8988T (cell line): ENCODE data around the gene SPATA20.
A peak's percentile ranks its signal among the peaks of the same experiment; 100 is the strongest.

Source experiments
- DNase-seq: peaks from one replicate; pipeline ENCODE4 v3.0.0; 2011

Gene SPATA20

DNA sequence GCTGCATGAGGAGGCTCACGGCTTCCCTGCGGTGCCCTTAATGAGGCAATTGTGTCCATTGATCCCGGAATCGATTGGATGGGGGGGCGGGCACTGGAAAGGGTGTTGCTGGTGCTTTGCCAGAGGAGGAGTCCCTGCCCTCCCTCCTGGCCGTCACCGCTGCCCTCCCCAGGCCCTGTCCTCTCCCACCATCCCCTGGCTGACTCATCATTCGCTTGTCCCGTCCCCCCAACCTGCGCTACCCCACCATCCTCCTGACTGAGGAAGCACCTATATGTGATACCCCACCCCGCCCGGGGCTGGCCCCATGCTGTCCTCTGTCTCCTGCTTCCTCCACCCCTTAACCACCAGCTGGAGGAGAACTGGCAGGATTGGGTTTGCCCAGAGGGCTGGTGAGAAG, 34.3 kb downstream of the SPATA20 start:
- no peak for DNase-seq

GRCh38 chr17:50582741-50583140, 35.8 kb downstream of the SPATA20 start:
- no peak for DNase-seq

DNA sequence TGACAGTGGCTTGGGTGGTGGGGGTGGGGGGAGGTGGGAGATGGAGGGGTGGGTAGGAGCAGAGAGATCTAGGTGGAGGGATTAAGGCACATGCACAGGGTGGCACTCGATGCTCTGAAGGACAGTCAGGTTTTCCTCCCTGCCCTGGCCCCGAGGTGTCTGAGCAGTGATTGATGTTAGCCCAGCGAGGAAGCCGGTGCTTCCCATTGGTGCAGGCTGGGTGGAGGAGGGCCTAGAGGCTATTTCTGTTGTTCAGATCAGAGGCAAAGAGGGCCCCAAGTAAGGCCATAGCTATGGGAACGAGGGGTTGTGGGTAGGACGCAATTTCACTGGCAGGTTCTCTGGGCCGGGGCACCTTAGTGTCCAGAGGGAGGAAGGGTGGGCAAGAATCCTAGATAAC, 36.7 kb downstream of the SPATA20 start:
- no peak for DNase-seq

DNA sequence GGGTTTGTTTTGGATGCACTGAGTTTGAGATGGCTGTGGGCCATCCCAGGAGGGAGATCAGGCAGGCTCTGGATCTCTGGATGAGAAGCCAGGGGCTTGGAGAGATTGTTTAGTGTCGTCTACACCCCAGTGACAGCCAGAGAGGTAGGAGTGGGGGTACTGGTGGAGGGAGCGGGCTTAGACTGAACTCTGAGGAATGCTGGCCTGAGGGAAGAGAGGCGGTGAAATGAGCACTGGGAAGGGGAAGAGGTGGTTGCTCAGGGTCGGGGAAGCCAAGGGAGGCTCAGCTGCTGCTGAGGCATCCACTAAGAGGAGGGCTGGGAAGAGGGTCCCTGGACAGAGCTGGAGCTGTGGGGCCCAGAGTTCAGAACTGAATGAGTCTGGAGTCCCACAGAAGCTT, 37.1 kb downstream of the SPATA20 start:
- no peak for DNase-seq

GRCh38 chr17:50584749-50585148, 37.8 kb downstream of the SPATA20 start:
- DNase-seq: no peak

GRCh38 chr17:50585346-50585745, 38.4 kb downstream of the SPATA20 start:
- no peak for DNase-seq

GRCh38 chr17:50585891-50586290, 38.9 kb downstream of the SPATA20 start:
- no peak for DNase-seq

GRCh38 chr17:50586421-50587247, 39.7 kb downstream of the SPATA20 start:
- DNase-seq: no peak

GRCh38 chr17:50587571-50587970, 40.6 kb downstream of the SPATA20 start:
- DNase-seq: no peak

GRCh38 chr17:50588391-50589049, 41.5 kb downstream of the SPATA20 start:
- DNase-seq: no peak

- no peak for DNase-seq
Observed at GRCh38 chr17:50589095-50589705, 42.2 kb downstream of the SPATA20 start.

DNA sequence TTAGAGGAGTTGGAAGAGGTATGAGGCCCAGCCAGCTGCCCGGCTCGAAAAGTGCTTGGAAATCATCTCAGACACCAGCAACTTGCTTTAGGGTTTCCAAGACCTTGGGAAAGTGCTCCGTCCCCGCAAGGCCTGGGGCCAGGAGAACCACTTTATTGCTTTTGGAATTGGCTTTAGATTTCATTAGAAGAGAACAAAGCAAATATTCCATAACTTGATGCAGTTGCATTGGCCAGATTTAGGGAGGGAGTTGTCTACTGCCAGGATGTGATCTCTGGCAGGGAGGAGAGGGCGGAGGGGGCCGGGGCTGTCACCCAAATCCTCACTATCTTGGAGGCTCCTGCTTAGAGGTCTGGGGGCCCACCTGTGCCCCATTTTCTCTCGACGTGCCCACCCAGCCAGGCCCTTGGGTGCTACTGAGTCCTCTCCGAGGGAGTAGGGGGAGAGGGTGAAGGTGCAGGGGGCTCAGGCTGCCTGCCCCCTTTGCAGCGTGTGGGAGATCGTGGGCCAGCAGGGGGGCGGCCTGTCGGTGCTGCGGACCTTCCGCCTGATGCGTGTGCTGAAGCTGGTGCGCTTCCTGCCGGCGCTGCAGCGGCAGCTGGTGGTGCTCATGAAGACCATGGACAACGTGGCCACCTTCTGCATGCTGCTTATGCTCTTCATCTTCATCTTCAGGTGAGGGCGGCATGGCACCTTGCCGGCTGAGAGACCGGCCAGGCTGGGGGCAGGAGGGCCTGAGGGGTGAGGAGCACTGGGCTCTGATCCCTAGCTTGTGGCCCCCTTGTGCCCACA, 44.2 kb downstream of the SPATA20 start:
- DNase-seq: no peak

- no peak for DNase-seq
Observed at GRCh38 chr17:50593321-50593720, 46.3 kb downstream of the SPATA20 start.

GRCh38 chr17:50594128-50594823, 47.3 kb downstream of the SPATA20 start:
- DNase-seq: no peak

DNA sequence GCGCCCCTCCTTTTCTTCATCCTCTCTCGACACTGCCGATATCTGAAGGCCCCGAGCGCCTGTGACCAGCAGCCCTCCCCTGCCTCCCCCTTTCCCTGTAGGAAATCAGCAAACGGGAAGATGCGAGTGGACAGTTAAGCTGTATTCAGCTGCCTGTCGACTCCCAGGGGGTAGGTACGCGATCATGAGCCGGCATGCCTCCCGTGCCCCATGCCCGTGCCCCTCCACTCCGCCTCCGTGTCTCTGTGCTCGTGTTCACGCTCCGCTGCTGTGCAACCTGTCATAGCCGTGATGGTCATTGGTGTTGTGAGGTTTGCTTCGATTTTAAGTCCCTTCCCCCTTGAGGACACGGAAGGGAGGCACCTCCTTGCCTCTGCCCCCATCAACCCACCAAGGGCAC, 47.9 kb downstream of the SPATA20 start:
- DNase-seq: no peak

GRCh38 chr17:50596191-50597037, 49.4 kb downstream of the SPATA20 start:
- no peak for DNase-seq

DNA sequence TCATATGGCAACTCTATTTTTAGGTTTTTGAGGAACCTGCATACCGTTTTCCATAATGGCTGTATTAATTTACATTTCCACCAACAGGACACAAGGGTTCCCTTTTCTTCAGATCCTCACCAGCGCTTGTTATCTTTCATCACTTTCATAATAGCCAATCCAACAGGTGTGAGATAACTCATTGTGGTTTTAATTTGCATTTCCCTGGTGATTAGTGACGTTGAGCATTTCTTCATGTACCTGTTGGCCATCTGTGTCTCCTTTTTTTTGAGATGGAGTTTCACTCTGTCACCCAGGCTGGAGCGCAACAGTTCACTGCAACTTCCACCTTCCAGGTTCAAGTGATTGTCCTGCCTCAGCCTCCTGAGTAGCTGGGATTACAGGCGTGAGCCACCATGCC, 51.5 kb downstream of the SPATA20 start:
- no peak for DNase-seq

- DNase-seq: no peak
Observed at GRCh38 chr17:50599606-50600005, 52.6 kb downstream of the SPATA20 start.

DNA sequence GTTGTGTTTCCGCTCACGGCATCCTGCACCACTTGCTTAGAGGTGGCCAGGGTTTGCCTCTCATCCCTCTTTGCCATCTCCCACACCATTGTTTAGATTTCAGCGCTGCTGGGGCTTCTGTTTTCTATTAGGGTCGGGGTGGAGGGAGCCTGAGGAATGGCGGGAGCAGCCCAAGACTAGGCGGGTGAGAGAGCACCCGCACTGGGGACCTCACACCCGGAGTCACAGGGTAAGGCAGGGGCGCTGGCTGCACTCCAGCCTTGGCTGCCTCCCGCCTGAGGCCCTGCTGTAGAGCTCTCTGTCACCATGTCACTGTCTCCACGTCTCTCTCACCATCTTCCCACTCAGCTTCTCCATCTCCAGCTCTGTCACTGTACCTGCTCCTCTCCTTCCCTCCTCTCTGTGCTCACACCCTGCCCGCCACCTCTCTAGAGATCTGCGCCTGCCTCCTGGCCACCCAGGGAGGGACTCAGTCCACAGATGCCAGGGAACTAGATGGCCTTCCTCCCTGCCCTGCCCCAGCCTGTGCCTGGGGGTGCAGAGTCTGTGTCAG, 54.9 kb downstream of the SPATA20 start:
- no peak for DNase-seq

GRCh38 chr17:50602836-50603235, 55.9 kb downstream of the SPATA20 start:
- DNase-seq: no peak

DNA sequence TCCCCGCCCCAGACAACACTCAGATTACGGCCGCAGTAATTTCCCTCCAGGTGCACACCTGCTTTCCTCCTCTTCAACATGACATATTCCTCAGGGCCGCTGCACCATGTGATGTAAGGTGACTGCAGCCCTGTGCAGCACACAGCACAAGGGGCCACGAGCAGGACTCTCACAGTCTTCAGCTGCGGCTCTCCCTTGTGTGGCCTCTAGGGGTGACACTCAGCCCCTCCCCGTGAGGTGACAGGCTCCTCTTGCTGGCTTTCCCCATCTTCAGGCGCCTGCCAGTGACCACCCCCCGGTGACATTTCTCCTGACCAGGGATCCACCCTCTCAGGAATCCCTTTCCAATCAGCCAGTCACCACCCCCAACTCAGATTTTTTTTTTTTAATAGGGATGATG, 56.4 kb downstream of the SPATA20 start:
- peak; percentile 91 for DNase-seq
